GM18870 (cell line): ENCODE measurements around the gene OR8J1.
"Not testable (repeated sequence)": the region's sequence is repeated elsewhere in the genome, so short reads cannot be mapped to it uniquely, and the experiment has no call there.

Source experiments
- ATAC-seq: cut with Tn5 transposase; IDR thresholded peaks from one replicate; pipeline ENCODE4 v1.9.1; 2021; ENCODE audit warnings: moderate library complexity; ENCODE audit not compliant: unreplicated experiment

OR8J1 gene, protein sequence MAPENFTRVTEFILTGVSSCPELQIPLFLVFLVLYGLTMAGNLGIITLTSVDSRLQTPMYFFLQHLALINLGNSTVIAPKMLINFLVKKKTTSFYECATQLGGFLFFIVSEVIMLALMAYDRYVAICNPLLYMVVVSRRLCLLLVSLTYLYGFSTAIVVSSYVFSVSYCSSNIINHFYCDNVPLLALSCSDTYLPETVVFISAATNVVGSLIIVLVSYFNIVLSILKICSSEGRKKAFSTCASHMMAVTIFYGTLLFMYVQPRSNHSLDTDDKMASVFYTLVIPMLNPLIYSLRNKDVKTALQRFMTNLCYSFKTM

DNA sequence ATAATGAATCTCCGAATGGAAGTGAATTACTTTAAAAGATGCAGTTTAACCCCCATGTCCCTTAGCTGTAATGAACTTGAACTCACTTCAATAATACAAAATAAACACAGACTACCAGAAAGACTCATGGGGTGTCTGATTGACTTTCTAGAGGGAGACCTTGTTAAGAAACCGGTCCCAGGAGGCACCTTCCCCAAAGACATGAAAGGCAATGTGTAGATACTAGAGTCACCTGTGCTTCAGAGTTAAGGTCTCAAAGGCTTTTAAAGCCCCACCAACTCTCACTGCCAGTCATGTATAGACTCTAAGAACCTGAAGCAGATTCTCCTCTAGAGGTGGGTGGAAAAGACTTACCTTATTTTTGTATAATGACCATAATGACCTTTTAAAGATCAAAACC, at the start of gene OR8J1:
Gene OR8J1 (plus strand): TSS at position 301 of the 400 bp plus-strand sequence. CDS start 5,956 bp downstream, outside the sequence.
- ATAC-seq, result no peak

DNA sequence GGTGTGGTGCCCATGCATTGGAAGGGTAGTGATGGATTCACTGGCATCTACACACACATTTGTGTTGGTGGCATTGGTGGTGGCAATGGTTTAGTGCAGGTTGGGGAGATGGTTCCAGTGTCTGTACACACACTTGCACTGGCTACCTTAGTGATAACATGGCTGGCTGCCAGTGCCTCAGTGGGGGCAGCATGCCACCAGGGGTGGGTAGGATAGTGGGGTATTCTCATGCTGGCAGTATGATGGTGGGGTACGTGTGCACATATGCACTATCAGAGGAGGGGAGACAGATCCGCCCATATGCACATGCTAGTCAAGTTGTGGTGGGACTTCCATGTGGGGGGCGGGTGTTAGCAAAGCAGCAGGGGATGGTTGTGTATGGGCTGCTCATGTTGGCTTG, 46.3 kb upstream of the OR8J1 start:
- ATAC-seq, result no peak

DNA sequence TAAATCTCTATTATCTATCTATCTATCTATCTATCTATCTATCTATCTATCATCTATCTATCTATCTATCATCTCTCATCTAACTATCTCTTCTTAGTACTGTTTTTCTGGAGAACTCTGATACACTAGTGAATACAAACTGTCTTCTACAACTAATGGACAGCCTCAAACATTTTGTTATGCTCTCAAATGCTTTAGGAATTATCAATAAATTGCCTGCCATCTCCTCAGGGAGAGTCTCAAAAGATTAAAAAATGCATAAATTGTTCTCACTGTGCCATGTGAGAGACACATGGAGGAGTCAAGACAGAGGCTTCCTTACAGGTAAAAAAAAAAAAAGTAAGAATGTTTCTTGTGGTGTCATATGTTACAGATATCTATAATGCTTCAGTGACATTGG, 39.2 kb upstream of the OR8J1 start, which contains the start of gene OR8K3:
Gene OR8K3 (plus strand): TSS at position 301 of the 400 bp plus-strand sequence. CDS start 3,163 bp downstream, outside the sequence.
- ATAC-seq, result no peak

DNA sequence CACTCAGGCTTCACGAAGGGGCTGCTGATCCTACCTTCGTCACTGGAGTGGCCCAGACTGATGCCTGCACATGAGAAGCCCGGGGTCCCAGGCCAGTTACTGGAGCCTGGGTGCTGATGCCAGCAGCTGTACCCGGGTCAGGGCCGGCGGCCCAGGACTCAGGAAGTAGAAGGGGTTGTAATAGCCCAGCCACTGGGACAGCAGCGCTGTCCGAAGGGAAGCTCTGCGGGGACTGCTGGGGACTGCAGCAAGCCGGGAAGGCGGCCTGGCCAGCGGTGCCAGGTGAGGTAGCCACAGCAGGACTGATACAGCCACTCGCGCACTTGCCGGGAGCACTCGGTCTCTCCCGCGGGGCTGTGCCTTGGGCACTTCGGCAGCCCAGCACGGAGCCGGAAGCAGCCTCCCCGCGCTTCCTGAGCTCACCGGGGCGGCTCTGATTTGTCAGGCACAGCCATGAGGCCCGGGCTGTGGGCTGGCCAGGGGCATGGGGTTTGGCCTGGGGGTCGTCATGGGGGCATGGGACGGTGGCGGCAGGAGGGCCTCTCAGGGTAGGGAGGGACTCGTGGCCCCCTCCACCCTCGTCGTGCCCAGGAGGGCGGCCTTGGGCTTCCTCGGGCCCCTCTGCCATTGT, 22.1 kb upstream of the OR8J1 start:
- ATAC-seq, result no peak

DNA sequence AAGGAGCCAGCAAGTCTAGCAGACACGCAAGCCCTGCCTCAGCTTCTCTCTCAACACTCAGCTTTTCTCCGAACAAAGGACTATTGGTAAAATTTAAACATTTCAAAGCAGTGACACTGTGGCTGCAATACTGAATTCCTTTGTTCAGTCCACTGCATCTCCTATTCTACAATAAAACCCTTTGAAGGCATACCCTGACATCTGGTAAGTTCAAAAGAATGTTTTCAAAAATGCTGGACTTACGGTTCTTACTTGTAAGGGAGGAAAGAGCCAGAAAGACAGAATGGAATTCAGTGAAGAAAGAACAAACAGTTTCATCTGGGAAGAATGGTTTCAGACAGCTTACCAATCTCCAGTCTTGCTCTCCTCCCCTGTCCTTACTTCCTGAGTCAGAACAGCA, 20.9 kb upstream of the OR8J1 start:
- no peak for ATAC-seq

DNA sequence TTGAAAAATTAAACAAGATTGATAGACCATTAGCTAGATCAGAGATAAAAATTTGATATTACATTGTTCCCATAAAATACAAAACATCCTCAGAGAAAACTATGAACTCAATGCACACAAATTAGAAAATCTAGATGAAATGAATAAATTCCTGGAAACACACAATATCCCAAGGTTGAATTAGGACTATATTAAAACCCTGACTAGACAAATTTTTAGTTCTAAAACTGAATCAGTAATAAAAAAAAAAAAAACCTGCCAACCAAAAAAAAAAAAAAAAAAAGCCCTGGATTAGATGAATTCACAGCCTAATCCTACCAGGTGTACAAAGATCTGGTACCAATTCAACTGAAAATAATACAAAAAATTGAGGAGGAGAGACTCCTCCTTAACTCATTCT, 13.8 kb upstream of the OR8J1 start:
- ATAC-seq, result no peak

DNA sequence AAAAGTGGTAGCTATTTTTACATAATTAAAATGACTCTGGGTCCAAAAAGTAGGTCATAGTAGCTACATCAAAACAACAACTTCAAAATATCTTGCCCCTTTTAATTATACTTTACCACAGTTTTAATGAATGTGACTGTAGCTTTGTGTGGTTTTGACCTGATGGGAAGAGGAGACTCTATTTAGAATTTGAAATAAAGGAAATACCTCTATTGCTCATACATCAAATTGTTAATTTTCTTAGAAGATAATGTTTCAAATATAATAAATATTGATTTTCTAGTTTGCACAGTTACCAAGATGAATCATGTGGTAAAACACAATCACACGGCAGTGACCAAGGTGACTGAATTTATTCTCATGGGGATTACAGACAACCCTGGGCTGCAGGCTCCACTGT, 8.4 kb upstream of the OR8J1 start, which contains the start of gene OR8K1:
Gene OR8K1 (plus strand): TSS at position 301 of the 400 bp plus-strand sequence. CDS start 0 bp downstream, at position 301.
- ATAC-seq, result no peak

DNA sequence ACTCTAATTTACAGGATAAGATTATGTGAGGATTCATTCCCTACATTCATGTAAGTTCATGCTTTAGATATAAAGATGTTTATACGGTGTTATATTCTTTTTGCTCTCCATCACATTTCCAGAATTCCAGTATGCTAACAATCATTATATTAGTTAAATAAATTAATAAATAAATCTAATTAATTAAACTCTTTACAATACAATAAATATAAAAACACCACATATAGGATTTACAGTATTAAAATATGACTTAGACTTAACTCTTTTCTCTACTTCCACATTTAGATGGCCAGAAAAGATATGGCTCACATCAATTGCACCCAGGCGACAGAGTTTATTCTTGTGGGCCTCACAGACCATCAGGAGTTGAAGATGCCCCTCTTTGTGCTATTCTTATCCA, 21.2 kb downstream of the OR8J1 start, which contains the start of gene OR8U1:
Gene OR8U1 (plus strand): TSS at position 301 of the 400 bp plus-strand sequence. CDS start 0 bp downstream, at position 301.
- ATAC-seq, result no peak

DNA sequence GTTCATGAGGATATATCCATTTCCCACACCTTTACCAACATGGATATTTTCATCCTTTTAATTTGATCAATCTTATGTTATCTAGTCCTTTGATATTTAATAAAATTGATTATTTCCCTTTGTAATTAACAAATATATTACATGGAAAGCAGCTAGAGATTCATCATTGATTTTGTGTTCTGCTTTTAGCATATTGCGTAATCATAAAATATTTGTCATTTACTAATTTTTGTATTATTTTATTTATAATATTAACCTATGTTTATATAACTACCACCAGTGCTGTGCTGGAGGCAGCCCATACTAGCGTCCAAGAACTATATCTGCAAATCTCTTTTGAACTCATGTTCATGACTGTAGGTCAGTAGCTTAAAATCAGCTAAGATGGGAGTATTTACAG, 26.0 kb downstream of the OR8J1 start:
- ATAC-seq, result no peak

DNA sequence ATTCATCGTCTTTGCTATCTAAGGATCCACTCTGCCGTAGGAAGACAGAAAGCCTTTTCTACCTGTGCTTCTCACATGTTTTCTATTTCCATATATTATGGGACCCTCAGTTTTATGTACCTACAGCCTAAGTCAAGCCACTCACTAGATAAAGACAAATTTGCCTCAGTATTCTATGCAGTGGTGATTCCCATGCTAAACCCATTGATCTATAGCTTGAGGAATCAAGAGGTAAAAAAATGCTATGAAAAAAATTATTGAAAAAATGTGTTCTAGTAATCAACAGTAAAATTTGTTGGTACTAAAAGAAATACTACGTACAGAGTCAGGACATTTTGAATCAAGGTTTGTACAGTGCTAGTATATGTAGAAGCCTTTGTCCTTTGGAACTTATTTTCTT, 40.3 kb downstream of the OR8J1 start:
- ATAC-seq, result no peak

DNA sequence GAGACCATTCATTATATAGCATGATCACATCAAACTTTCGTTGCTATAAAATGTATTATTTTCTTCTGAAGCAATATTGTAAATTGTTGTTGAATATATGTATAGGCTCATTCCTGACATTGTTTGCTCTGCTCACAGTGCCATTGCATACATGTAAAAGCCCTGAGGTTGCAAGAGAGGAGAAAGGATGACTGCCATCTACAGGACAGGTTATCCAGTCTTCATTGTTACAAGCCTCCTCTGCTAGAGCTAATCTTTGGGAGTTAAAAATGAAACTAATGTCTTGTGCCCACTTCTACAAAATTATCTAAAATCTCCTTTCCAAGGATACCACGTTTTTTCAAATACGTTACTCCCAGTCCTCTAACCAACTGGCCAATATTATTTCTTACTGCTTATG, 42.0 kb downstream of the OR8J1 start:
- no peak for ATAC-seq

DNA sequence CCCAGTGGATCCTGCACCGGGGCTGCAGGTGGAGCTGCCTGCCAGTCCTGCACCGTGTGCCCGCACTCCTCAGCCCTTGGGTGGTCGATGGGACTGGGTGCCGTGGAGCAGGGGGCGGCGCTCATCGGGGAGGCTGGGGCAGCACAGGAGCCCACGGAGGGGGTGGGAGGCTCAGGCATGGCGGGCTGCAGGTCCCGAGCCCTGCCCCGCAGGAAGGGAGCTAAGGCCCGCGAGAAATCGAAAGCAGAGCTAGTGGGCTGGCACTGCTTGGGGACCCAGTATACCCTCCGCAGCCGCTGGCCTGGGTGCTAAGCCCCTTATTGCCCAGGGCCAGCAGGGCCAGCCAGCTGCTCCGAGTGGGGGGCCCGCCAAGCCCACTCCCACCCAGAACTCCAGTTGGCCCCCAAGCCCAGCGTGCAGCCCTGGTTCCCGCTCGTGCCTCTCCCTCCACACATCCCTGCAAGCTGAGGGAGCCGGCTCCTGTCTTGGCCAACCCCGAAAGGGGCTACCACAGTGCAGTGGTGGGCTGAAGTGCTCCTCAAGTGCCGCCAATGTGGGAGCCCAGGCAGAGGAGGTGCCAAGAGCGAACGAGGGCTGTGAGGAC, 47.9 kb downstream of the OR8J1 start:
- ATAC-seq, result not testable (repeated sequence)

DNA sequence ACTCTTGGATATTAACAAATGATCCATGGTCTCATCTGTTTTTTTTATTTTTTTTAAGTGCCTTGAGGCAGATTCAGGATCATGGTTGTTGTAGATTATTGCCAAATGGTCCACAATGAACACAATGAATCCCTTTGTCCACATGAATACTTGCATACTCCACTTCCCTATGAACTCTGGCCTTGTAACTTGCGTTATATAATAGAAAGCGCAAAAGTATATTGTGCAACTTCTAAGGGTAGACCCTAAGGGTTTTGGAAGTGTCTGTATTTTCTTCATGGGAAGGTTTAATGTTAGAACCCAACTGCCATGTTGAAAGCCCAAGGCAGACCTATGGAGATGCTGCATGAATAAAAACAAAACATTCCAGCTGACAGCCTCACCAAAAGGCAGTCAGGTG, 50.3 kb downstream of the OR8J1 start:
- no peak for ATAC-seq

DNA sequence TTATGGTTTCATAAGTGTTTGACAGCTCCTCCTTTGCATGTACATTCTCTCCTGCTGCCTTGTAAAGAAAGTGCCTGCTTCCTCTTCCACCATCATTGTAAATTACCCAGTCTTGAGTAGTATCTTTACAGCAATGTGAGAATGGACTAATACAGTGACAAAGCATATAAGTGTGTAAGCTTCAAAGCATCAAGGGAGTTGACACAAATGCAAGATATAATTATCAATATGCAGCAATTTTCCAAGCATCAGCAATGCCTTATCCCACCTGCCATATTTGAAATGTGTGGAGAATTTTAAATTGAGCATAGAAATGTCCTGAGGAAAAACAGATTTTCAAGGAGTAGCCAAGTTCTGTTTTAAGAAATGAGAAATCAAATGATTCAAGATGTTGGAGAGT, 56.7 kb downstream of the OR8J1 start:
- ATAC-seq, result no peak
